NT2/D1 (cell line): ENCODE data around the gene PPIE.

ENCODE experiments used
- SUZ12 ChIP-seq: IDR thresholded peaks from 2 replicates; pipeline ENCODE4 v1.6.1; 2011; ENCODE audit not compliant: insufficient read length, insufficient read depth; ENCODE audit errors: extremely low read depth
- YY1 ChIP-seq: IDR thresholded peaks from 2 replicates; pipeline ENCODE4 v1.6.1; 2011; ENCODE audit not compliant: insufficient read length, insufficient read depth
- ZNF274 ChIP-seq: IDR thresholded peaks from 2 replicates; pipeline ENCODE4 v1.6.1; 2011; ENCODE audit warnings: mild to moderate bottlenecking, low read depth, low read length

DNA sequence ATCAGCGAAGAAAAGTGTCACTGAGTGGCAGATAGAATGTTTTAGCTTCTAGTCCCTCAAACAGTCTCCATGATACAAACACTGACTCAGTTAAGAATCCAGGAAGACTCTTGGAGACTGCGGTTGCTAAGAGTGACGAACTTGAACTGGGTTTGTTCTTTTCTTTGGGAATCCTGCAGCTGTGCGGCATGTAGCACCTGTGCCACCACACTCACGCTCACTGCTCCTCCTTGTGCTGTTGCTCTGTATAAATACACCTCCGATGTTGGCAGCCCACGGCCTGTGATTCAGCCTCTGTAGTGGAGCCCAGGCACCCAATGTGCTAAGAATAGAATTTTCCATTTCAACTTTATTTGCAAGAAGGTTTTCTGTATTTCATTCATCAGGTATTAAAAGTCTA lies 5.5 kb upstream of the PPIE start:
- TF ChIP-seq ZNF274 (no peak), YY1 (no peak), SUZ12 (no peak)
